Right renal pelvis (tissue), 4 donors: ENCODE results near the gene SIGLEC10. TPM values are rescaled to one million over a fixed set of nuclear protein-coding genes. Genes with fewer than 3 reads are reported as not detected.
"Not testable (repeated sequence)": the region's sequence is repeated elsewhere in the genome, so short reads cannot be mapped to it uniquely, and the experiment has no call there.

ENCODE experiments used
- DNase-seq, 4 donors: peaks; one replicate each; pipeline ENCODE4 v3.0.0-alpha.2; 2013; ENCODE audit warnings: low read depth in 4 of 4, low spot score in 3 of 4, missing footprints in 1 of 4
- polyA plus RNA-seq, 4 donors: library from polyadenylated mRNA; unstranded; fragments of 120-200 nt; gene quantifications; one replicate each; pipeline ENCODE4 v1.2.1, GENCODE V29; 2013; ENCODE audit not compliant: insufficient read length in 4 of 4

The SIGLEC10 gene, protein sequence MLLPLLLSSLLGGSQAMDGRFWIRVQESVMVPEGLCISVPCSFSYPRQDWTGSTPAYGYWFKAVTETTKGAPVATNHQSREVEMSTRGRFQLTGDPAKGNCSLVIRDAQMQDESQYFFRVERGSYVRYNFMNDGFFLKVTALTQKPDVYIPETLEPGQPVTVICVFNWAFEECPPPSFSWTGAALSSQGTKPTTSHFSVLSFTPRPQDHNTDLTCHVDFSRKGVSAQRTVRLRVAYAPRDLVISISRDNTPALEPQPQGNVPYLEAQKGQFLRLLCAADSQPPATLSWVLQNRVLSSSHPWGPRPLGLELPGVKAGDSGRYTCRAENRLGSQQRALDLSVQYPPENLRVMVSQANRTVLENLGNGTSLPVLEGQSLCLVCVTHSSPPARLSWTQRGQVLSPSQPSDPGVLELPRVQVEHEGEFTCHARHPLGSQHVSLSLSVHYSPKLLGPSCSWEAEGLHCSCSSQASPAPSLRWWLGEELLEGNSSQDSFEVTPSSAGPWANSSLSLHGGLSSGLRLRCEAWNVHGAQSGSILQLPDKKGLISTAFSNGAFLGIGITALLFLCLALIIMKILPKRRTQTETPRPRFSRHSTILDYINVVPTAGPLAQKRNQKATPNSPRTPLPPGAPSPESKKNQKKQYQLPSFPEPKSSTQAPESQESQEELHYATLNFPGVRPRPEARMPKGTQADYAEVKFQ
- 1 to 10 TPM in 2 of 4 donors, under 1 TPM in 2; 0.87 to 1.3 (median 1.1) TPM for polyA plus RNA-seq

DNA sequence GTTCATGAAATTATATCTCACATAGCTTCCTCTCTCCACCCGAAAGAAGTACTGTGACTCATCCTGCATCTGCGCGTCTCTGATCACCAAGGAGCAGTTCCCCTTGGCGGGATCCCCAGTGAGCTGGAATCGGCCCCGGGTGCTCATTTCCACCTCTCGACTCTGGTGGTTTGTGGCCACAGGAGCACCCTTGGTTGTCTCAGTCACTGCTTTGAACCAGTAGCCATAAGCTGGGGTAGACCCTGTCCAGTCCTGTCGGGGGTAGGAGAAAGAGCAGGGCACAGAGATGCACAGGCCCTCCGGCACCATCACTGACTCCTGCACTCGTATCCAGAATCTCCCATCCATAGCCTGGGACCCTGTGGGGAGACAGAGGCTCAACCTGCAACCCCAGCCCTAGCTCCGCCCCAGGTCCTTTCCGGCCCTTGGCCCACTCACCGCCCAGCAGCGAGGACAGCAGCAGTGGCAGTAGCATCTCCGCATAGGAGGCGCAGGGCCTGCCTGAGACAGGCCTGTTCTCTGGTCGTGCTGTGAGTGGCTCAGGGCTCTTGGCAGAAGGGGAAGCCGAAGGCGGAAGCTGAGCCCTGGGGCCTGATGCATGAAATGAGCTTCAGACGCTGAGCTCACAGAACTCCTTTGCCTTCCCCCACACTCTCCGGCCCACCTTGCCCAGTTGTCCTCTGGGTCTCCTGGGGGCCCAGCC is at the start of gene SIGLEC10:
Gene SIGLEC10 (minus strand): TSS at position 536 of the 703 bp plus-strand sequence. CDS start 61 bp downstream, at position 475.
- no peak for DNase-seq

DNA sequence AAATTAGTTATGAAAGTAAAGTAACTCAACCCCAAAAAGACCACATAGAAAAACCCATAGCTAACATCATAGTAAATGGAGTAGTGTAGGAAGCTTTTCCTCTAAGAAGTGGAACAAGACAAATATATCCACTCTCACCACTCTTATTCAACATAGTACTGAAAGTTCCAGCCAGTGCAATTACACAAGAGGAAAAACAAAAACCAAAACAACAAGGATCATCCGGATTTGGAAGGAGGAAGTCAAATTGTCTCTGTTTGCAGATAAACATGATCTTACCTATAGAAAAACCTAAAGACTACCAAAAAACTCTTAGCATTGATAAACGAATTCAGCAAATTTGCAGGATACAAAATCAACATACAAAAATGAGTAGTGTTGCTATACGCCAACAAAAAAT is 49.3 kb upstream of the SIGLEC10 start:
- no peak for DNase-seq

DNA sequence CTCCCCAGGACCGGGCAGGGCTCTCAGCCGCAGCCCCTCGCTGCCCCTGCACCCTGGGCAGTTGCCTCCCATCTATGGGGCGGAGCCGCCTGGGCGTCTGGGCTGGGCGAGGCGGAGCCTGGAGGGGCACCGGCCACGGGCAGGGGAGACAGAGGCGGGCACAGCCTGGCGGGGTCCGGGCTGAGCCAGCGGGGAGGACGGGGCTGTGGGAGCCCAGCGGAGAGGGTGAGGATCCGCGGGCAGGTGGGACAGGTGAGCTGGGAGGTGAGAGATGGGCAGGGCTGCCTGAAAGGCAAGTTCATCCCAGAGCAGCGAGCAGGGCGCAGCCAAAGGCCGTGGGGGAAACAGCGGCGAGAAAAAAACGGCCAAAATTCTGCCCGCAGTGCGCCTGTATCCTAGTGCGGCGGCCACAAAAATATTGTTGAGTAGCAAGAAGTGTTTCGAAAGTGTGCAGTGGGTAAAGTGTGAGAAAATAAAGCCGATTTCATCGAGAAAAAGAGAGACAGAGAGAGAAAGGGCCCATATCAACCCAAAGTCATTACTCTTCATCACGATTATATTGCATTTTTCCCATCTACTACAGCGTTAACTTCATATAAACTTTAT is 46.6 kb upstream of the SIGLEC10 start:
- not testable (repeated sequence) for DNase-seq

DNA sequence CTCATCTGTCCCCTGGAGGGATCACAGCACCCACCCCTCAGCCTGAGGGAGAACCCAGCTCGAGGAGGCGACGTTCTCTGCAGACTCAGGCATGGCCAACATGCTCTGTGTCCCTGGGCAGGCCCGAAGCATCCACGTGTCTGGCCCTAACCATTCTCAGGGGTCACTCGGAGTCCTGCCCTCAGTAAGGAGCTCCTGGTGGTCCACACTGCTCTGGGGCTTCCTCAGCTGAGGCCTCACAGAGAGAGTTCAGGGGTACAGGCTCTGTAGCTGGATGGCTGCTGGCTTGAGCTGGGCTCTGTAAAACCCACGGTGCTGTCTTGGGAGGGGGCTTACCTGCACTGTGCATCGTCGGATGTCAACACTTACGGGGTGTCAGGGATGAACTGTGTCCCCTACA is 45.2 kb upstream of the SIGLEC10 start:
- no peak for DNase-seq

DNA sequence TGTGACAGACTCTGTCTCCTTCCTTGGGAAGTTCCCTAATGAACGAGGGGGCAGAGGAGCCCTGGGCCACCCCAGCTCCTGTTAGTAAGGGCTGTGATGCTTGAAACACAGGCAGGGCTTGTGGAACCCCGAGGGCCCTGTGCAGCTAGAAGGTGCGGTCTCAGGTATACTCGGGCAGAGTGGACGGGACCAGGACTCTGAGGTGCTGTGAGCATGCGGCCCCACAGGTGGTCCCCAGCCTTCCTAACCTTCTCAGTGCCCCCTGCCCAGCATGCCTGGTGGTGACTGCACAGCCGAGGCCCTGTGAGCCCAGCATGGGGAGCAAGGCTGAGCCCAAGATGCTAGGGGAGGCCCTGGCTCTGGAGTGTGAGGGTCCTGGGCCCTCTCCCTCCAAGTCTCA is 44.8 kb upstream of the SIGLEC10 start:
- DNase-seq: no peak

DNA sequence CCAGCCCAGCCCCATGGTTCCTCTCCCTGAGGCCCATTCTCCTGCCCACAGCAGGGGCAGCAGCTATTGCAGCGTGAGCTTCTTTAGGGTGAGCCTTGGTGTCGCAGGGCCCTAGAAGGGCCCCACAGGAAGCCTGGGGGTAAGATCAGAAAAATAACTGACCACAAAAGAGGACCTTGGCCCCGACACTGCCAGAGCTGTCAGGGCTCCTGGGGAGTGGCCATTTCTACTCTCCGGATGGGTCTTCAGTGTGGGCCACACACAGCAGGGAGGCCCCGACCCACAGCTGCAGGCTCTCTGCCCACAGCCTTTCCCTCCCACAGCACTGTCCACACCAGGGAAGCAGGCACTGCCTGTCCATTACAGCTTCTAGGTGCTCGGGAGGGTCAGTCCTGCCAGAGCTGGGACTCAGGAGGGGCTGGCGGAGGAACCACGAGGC is 44.3 kb upstream of the SIGLEC10 start:
- no peak for DNase-seq

DNA sequence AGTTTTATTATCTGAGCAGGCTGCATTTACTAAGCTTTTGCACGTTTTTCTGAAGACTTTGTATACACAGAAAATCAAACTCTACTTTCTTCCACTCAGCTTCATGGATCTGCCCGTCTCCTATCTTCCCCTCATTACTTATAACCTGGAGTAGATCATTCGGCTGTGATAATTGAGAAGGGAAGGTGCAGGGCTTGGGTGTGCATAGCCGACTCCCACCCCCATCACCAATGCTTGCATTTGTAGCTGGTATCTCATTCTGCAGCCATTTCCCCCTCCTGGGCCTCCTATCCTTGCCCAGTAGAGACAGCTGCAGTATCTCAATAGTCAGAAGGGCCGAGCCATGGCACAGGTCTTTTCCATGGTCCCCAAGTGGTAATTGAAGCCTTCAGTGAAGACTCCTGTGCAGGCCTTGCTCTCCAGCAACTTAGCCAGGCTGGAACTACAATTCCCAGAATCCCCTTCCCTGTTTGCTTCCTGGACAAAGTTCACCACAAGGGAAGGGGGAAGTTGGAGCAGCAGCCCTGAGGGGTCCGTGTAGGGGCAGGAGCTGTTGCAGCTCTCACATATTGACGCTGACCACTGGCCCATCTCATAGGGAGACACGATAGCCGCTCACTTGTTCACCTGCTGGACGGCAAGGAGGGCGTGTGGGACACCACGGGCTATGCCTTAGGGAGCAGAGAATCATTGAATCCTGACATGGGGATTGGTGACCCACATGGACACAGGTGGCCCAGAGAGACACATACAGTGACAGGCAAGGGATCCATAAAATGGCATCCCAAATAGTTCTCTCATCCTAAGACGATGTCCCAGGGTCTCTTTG is 42.9 kb upstream of the SIGLEC10 start:
- DNase-seq: no peak

DNA sequence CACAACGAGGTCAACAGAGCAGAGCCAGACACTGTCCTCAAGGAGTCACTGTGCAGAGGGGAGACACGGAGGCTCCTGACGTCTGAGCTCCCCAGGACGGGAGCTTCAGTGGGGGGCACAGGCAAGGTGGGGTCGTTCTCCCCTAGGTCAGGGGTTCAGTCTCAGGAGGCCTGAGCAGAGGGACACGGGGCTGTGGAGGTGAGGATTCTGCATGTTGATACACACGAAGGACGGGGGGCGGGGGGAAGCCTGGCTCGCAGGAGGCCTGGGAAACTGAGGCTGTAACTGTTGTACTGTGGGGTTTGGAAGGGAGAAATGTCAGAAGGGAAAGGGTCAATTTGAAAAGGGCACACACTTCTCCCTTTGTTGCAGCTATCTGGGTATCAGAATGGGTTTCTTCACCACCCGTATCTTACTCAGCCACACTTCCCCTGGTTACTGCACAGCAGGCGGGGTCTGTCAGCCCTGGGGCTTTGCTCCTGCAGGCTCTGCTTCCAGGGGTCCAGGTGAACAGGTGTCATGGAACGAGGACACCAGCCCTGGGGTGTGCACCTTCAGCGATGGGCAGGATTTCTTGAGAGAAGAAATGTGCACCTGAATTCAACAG is 41.6 kb upstream of the SIGLEC10 start:
- no peak for DNase-seq

DNA sequence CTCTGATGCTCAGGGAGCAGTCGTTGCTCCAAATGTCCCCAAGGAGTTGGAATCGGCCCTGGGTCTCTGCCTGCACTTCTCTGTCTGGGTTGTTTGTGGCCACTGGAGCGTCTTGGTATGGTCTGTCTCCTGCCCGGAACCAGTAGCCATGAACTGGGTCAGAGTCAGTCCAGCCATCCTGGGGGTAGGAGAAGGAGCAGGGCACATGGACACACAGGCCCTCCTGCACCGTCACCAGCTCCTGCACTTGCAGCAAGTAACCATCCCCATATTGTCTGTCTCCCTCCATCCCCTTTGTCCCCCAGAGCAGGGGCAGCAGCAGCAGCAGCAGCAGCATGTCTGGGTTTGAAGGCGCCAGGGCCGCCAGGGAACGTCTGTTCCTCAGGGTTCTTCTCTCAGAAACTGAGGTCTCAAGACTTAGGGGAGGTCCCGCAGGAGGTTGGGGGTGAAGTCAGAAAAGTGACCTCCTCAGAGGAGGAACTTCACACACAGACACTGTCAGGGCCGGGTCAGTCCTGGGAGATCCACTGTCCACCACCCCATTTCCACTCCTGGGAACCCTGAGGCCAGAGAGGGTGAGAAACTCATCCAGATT is 40.7 kb upstream of the SIGLEC10 start, which contains the start of gene SIGLEC8:
Gene SIGLEC8 (minus strand): TSS at position 404 of the 595 bp plus-strand sequence. CDS start 67 bp downstream, at position 337.
- DNase-seq: no peak

DNA sequence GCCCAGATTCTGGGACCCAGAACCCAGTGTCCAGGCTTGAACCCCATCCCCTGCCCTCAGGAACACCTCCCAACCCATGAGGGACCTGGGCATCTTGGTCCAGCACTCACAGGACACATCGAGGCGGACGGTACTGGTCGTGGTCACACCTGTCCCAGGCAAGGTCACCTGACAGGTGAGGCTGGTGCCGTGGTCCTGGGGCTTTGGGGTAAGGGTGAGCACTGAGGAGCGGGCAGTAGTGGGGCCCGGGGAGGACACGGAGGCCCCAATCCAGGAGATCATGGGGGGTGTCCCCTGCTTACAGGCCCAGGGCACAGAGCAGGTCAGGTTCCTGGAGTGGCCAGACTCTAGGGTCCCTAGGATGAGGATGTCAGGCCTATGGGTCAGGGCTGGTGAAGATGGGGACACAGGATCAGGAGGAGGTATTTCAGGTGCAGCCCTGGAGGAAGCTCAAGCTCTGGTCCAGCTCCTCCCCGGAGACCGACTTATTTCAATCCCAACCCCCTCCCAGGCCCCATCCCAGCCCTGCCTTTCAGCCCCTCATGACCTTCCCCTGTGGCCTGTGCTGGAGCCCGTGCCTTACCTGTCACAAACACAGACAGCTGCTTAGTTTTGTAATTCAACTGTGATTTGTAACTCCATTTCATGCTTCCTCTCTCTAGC is 40.0 kb upstream of the SIGLEC10 start:
- DNase-seq: no peak

DNA sequence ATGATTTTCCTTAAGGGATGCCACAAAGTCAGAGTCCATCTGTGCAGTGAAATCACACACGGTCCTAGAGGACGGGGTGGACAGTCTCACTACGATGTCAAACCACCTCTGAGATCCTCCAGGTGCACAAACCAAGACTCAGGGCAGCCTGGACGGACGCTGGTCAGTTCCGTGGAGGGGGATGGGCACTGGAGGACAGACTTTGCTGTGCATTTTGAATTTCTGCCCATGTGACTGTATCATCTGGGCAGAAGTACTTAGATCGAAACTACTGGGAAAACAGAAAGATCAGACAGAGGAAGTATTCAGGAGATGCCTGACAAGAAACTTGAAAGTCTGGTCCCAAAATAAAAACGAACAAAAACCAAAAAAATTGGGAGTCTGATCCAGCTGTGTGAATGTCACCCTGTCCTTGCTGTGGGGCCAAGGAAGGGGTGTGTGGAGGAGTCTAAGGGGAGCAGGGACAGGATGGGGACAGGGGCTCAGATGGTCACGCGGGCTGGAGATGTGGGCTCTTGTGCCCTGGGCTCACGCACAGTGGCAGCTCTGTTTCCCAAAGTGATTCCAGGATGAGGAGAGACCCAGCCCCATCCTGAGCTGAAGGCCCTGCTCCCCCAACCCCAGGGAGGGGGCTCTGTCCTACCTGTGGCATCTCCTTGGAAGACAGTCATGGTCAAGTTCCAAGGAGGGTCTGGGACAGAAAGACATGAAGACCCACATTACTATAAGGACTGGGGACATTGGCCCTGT is 39.3 kb upstream of the SIGLEC10 start:
- DNase-seq: no peak

DNA sequence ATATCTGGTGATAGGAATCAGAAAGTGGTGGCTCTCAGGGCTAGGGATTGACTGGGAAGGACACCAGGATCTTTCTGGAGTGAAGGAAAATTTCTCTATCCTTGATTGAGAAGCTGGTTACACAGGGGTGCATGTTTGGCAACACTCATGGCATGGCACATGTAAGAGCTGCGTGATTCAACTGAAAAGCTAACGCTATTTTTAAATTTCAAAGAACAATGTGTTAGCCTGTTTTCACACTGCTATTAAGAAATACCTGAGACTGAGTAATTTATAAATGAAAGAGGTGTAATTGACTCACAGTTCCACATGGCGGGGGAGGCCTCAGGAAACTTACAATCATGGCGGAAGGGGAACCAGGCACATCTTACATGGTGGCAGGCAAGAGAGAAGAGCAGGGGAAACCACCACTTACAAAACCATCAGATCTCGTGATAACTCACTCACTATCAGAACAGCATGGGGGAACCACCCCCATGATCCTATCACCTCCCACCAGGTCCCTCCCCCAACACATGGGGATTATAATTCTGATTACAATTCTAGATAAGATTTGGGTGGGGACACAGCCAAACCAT is 33.4 kb upstream of the SIGLEC10 start:
- DNase-seq: no peak

DNA sequence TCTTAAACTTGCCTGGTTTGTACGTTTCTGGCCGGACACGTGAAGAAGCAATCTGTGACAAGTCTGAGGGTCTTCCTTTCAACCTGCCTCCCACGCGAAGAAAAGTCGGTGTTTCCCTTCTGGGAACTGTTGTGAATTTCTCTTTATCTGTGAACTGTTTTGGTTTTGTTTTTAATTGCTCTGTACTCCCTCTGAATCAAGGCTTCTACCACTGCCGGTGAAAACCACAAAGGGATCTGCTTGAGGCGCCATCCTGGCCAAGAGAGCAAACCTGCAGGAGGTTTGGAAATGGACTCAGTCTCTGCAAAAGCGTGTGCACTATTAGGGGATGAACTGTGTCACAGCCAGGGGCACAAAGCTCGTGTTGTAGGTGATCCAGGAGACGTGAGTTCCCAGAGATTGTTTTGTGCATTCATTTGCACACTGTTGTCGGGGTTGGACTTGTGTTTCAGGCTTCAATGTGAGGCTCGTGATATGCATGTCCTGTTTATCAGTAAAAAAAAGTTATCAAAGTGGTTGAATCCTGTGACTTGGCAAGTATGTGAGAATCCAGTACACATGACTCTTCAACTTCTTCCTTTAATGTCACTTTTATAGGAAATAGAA is 31.1 kb upstream of the SIGLEC10 start:
- DNase-seq: no peak

DNA sequence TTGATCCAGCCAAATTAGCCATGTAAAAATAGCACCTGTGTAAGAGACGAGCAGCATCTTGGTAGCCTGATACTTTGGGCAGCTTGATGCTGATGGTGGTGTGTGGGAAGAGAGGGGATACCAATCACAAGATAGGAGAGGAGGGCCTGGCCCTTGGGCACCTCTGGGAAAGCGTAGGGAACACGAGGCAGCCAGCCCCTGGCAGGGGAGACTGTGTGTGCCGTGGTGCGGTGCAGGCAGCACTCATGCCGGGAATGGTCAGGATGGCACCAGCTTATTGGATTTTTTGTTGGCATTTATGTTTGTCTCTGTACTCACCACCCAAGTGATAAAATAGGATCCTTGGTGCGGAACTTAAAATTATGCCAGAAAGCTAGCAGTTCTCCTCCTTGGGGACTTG is 30.6 kb upstream of the SIGLEC10 start:
- no peak for DNase-seq

DNA sequence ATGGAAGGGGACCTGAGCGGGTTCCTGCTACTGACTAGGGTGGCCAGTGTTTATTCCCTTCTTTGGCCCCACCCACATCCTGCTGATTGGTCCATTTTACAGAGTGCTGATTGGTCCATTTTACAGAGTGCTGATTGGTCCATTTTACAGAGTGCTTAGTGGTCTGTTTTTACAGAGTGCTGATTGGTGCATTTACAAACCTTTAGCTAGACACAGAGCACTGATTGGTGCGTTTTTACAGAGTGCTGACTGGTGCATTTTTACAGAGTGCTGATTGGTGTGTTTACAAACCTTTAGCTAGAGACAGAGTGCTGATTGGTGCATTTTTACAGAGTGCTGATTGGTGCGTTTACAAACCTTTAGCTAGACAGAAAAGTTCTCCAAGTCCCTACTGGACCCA is 30.1 kb upstream of the SIGLEC10 start:
- not testable (repeated sequence) for DNase-seq

DNA sequence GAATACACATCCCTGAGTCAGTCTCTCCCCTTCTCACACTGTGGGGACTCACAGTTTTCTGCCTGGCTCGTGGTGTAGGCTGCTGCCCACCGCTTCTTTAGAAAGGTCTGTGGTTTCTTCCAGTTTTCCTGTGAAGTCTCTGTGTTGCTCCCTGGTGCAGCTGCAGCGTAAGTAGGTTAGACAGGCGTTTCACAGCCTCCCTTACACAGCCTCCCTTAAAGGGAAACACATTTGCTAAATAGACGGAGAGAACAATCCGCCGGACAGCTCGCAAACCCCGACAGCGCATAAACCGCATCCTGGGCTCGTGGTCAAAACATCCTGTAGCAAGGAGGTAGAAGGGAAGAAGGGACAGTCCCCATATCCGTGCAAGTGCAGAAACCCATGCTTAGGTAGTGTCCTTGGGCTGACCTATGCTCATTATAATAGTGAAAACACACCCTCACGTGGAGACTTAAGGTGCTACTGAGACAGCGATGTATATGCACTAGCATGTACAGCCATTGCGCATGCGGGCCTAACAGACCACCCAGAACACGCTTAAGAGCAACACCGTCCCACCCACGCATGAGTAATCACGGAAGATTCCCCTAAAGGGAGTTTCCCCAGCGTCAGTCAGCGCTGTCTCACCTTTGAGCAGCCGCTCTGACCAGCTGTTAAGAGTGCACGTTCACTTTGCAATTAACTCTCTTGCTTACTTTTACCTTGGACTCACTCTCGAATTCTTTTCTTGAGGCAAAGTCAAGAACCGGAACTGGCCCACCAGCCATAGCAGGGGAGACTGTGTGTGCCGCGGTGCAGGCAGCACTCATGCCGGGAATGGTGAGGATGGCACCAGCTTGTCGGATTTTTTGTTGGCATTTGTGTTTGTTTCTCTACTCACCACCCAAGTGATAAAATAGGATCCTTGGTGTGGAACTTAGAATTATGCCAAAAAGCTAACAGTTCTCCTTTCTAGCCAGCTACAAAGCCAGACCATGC is 24.3 kb upstream of the SIGLEC10 start:
- no peak for DNase-seq
